GM21576 (cell line): ENCODE data around the gene TBXAS1.

Experiments
- ATAC-seq: cut with Tn5 transposase; IDR thresholded peaks from one replicate; pipeline ENCODE4 v1.9.1; 2021; ENCODE audit warnings: mild to moderate bottlenecking, moderate library complexity; ENCODE audit not compliant: unreplicated experiment

The TBXAS1 gene

GRCh38 chr7:139942636-139943035 is 113.6 kb downstream of the TBXAS1 start:
- no peak for ATAC-seq

GRCh38 chr7:139943401-139943800 is 114.3 kb downstream of the TBXAS1 start:
- no peak for ATAC-seq

- ATAC-seq = no peak
Observed at GRCh38 chr7:139944248-139944647, 115.2 kb downstream of the TBXAS1 start.

GRCh38 chr7:139946533-139946932 is 117.5 kb downstream of the TBXAS1 start:
- ATAC-seq = no peak

- ATAC-seq = no peak
Observed at GRCh38 chr7:139947021-139947420, 118.0 kb downstream of the TBXAS1 start.

GRCh38 chr7:139948167-139948566 is 119.1 kb downstream of the TBXAS1 start:
- no peak for ATAC-seq

GRCh38 chr7:139948587-139949335 is 119.7 kb downstream of the TBXAS1 start:
- no peak for ATAC-seq

GRCh38 chr7:139949629-139950028 is 120.6 kb downstream of the TBXAS1 start:
- no peak for ATAC-seq

- ATAC-seq = no peak
Observed at GRCh38 chr7:139950881-139951525, 121.9 kb downstream of the TBXAS1 start.

- ATAC-seq = no peak
Observed at GRCh38 chr7:139953229-139953628, 124.2 kb downstream of the TBXAS1 start.

- no peak for ATAC-seq
Observed at GRCh38 chr7:139955109-139955820, 126.2 kb downstream of the TBXAS1 start.

GRCh38 chr7:139958599-139959284 is 129.7 kb downstream of the TBXAS1 start:
- ATAC-seq = no peak

- ATAC-seq = no peak
Observed at GRCh38 chr7:139959285-139959628, 130.2 kb downstream of the TBXAS1 start.

- ATAC-seq = no peak
Observed at GRCh38 chr7:139959718-139960117, 130.7 kb downstream of the TBXAS1 start.

GRCh38 chr7:139960157-139960556 is 131.1 kb downstream of the TBXAS1 start:
- ATAC-seq = no peak

- ATAC-seq = no peak
Observed at GRCh38 chr7:139965942-139966628, 137.0 kb downstream of the TBXAS1 start.

- ATAC-seq = no peak
Observed at GRCh38 chr7:139966949-139967348, 137.9 kb downstream of the TBXAS1 start.

GRCh38 chr7:139968931-139969330 is 139.9 kb downstream of the TBXAS1 start:
- ATAC-seq = no peak

GRCh38 chr7:139972029-139972428 is 143.0 kb downstream of the TBXAS1 start:
- ATAC-seq = no peak

GRCh38 chr7:139973101-139974050 is 144.3 kb downstream of the TBXAS1 start:
- ATAC-seq = no peak
